Transverse colon (tissue), 4 donors: ENCODE data around the gene BAG1.
A peak's percentile ranks its signal among the peaks of the same experiment; 100 is the strongest.

Source experiments
- EP300 ChIP-seq: sonication (generic); formaldehyde crosslinking; IDR thresholded peaks from one replicate; pipeline ENCODE4 v1.6.1; 2017; ENCODE audit warnings: antibody characterized with exemption, low read depth
- POLR2A ChIP-seq: fragments of 450-650 bp; IDR thresholded peaks from one replicate; pipeline ENCODE4 v1.6.1; 2016; ENCODE audit warnings: antibody characterized with exemption, mild to moderate bottlenecking, moderate library complexity
- POLR2AphosphoS5 ChIP-seq, 3 donors: sonication (generic); formaldehyde crosslinking; IDR thresholded peaks; one replicate each; pipeline ENCODE4 v1.6.1; 2016; ENCODE audit warnings: antibody characterized with exemption in 3 of 3
- TF ChIP-seq, protein P1 (sequence below), 5 experiments: fragments of 200-600 bp in 3 of 5; fragments of 450-650 bp in 2 of 5; sonication (generic) in 3 of 5; IDR thresholded peaks; 1 replicate in 2 of 5; 2 replicates in 3 of 5; pipeline ENCODE4 v1.5.1; 2016 to 2017; ENCODE audit warnings: antibody characterized with exemption in 5 of 5, inconsistent platforms in 3 of 5, mild to moderate bottlenecking in 2 of 5, moderate library complexity in 1 of 5

DNA sequence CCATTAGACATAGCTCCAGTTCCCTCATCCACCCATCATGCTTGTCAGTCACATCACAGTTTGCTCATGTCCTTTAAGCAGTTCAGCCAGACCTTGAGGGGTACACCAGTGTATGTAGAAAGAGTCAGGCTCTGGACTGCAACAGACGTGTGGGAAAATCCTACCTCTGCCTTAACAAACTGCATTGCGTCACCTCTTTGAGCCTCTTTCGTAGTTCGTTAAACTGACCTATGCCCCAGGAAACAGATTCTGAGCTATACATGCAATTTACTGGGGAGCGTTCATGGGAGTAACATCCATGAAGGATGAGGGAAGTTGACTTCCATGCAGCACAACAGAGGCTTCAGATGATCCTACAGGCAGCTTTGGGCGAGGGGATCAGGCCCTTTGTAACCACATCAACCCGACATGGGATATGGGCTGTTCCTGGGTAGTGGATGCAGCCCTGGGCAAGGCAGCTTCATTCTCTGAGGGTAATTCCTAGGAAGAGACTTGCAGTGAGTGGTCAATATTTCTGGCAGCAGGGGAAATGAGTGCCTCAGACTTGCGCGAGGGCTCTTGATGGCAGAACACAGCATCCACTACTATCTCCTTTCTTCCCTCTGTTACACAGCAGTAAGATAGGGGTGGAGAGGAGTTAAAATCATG, 20.2 kb downstream of the BAG1 start:
- no peak for TF ChIP-seq EP300
- TF ChIP-seq, protein P1, sequence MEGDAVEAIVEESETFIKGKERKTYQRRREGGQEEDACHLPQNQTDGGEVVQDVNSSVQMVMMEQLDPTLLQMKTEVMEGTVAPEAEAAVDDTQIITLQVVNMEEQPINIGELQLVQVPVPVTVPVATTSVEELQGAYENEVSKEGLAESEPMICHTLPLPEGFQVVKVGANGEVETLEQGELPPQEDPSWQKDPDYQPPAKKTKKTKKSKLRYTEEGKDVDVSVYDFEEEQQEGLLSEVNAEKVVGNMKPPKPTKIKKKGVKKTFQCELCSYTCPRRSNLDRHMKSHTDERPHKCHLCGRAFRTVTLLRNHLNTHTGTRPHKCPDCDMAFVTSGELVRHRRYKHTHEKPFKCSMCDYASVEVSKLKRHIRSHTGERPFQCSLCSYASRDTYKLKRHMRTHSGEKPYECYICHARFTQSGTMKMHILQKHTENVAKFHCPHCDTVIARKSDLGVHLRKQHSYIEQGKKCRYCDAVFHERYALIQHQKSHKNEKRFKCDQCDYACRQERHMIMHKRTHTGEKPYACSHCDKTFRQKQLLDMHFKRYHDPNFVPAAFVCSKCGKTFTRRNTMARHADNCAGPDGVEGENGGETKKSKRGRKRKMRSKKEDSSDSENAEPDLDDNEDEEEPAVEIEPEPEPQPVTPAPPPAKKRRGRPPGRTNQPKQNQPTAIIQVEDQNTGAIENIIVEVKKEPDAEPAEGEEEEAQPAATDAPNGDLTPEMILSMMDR (IDR thresholded peaks at IDR 0.05): no peak
- no peak for TF ChIP-seq POLR2A
- peak in 1 of 3 donors; percentile 8 for TF ChIP-seq POLR2AphosphoS5 (IDR thresholded peaks at IDR 0.05)
